ENCODE measurements around the gene STK31.

DNA sequence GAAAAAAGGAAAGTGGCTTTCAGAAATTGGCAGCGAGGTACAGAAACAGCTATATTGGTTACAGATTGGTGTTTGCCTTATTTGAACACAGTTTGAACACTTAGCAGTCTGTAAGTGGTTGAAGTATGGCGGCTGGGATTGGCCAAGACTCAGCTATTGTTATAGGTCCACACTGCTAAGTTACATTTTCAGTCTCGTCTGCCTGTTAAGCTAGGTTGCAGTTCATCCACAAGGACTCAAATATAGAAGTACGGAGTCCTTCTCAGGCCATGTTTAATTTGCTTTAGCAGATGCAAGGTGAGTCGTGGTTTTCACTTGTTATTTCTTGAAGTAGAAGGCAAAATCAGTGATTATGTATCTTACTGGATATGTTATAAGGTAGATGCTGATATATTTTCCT, 73.1 kb downstream of the STK31 start:
- TF ChIP-seq PKNOX1 (IDR thresholded peaks at IDR 0.05) (no peak), ZNF384 (IDR thresholded peaks at IDR 0.05) (no peak), SP1 (IDR thresholded peaks at IDR 0.05) (no peak), SUZ12 (IDR thresholded peaks at IDR 0.05) (no peak), FOXA1 (IDR thresholded peaks at IDR 0.05) (no peak), ARNT (IDR thresholded peaks at IDR 0.05) (no peak), HDGF (IDR thresholded peaks at IDR 0.05; ENCODE audit: borderline replicate concordance) (no peak), BHLHE40 (IDR thresholded peaks at IDR 0.05; ENCODE audit: borderline replicate concordance) (no peak)

All from HEK293T (cell line).